ENCODE data around the gene RRP15.
A peak's percentile ranks its signal among the peaks of the same experiment; 100 is the strongest.

RRP15 gene

DNA sequence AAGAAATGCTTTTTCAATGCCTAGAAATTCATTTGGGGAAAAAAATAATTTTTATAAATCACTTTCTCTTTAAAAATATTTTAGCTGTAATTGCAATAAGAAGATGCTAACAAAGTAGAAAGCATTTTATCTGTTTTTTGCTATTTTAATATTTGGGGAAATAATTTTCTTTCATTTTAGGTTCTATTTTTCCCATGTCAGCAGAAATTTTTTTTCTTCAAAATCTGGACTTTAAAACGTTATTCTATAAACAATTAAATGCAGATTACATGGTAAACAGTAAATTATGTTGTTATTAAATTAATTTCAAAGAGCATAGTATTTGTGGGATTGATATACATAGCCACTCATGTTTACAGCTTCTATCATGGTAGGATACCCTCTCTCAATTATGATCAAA lies 27.7 kb upstream of the RRP15 start:
- DNase-seq (ENCODE audit: low spot score): no peak
- TF ChIP-seq, protein P1, sequence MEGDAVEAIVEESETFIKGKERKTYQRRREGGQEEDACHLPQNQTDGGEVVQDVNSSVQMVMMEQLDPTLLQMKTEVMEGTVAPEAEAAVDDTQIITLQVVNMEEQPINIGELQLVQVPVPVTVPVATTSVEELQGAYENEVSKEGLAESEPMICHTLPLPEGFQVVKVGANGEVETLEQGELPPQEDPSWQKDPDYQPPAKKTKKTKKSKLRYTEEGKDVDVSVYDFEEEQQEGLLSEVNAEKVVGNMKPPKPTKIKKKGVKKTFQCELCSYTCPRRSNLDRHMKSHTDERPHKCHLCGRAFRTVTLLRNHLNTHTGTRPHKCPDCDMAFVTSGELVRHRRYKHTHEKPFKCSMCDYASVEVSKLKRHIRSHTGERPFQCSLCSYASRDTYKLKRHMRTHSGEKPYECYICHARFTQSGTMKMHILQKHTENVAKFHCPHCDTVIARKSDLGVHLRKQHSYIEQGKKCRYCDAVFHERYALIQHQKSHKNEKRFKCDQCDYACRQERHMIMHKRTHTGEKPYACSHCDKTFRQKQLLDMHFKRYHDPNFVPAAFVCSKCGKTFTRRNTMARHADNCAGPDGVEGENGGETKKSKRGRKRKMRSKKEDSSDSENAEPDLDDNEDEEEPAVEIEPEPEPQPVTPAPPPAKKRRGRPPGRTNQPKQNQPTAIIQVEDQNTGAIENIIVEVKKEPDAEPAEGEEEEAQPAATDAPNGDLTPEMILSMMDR (IDR thresholded peaks at IDR 0.05; ENCODE audit: extremely low read depth, missing control alignments): no peak

DNA sequence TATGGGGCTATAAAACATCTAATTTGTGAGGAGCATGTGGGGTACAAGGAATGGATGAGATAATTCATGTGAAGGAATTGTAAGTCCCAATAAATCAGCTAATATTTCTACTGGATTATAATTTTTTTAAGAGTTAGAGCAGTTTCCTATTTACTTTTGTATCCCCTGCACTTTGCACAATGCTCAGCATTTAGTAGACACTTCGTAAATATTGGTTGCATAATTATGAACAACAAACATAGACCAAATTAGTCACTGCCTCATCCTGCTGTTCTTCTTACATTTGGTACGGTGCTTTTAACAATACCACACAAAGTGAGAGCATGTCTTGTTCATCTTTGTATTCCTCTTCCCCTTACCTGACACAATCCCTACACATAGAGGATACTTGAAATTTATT lies 27.1 kb upstream of the RRP15 start:
- TF ChIP-seq, protein P1 (IDR thresholded peaks at IDR 0.05; ENCODE audit: extremely low read depth, missing control alignments): no peak
- no peak for DNase-seq (ENCODE audit: low spot score)

DNA sequence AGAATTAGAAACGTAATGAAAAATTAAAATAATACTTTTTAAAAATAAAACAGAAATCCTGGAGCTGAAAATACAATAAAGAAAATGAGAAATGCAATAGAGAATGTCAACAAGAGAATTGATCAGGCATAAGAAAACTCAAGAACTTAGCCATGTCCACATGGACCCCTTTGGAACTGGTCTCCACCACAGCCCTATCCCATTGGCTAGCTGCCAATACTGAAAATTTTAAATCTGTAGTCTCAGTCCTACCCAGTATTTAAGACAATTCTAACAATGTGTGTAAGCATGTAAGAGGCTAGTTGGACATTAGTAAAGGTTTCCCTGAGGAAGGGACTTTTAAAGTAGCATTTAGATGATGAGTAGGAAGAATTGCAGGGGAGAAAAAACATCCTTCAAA lies 25.8 kb upstream of the RRP15 start:
- TF ChIP-seq, protein P1 (IDR thresholded peaks at IDR 0.05; ENCODE audit: extremely low read depth, missing control alignments): no peak

DNA sequence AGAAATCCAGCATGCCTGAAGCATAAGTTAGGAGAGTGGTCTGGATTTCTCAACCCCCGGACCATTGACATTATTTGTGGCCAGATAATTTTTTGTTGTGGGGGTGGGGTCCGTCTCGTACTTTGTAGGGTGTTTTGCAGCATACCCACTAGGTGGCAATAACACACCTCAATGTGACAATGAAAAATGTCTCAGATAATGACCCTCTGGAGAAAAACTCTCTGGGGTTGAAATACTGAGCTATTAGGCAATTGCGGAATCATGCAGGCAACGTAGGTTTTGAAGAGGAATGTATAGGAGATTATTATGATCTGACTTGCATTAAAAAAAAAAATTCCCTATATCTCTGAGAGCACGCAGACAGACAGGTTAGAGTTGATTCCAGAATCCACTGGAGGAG lies 25.3 kb upstream of the RRP15 start:
- DNase-seq (ENCODE audit: low spot score): peak; percentile 27
- TF ChIP-seq, protein P1 (IDR thresholded peaks at IDR 0.05; ENCODE audit: extremely low read depth, missing control alignments): no peak

More for the DNA sequence above, 25.8 kb upstream of the RRP15 start:
- DNase-seq (ENCODE audit: low spot score): no peak

DNA sequence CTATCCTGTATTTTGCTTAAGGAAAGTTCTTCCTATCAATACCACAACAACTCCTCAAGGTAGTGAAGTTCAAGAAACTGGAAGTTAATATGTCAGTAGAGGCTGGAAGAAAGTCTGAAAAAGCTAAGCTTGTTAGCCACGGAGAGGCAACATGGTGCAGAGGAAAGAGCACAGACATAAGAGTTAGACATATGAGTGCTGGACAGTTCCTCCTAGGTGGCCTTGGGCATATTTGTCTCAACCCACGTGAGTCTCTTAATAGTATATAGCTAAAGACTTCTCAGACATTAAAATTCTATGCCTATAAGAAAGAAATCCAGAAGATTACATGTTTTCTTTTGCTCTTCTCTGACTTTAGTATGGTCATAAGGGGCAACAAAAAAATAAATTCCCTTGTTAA lies 22.8 kb upstream of the RRP15 start:
- DNase-seq (ENCODE audit: low spot score): no peak
- TF ChIP-seq, protein P1 (IDR thresholded peaks at IDR 0.05; ENCODE audit: extremely low read depth, missing control alignments): no peak

DNA sequence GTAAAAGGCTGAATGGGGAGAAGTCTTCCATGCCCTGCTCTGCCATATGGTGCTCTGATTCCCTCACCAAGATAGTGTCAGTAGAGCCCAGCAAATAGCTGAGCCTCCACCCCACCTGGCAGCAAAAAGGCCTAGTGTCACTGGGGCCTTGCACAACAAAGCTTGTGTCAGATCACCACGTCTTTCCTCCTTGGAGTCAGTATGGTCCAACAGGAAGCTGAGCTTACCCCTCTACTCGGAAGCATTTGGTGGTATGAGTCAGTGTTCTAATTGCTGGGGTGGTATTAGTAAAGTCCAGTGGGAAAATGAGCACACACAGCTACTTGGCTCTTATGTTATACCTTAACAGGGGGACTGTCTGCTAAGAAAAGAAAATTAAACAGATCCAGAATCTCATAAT lies 18.7 kb upstream of the RRP15 start:
- TF ChIP-seq, protein P1 (IDR thresholded peaks at IDR 0.05; ENCODE audit: extremely low read depth, missing control alignments): no peak
- DNase-seq (ENCODE audit: low spot score): no peak

DNA sequence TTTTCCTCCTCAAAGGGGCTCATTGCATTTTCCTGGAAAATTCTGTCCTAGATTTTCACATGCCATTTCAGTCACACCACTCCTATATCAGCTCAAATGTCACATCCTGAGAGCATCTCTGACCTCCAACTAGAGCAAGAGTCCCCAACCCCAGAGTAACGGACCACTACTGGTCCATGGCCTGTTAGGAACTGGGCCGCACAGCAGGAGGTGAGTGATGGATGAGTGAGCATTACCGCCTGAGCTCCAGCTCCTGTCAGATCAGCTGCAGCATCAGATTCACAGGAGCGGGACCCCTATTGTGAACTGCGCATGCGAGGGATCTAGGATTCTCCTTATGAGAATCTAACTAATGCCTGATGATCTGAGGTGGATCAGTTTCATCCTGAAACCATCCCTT lies 12.7 kb upstream of the RRP15 start:
- no peak for DNase-seq (ENCODE audit: low spot score)
- TF ChIP-seq, protein P1 (IDR thresholded peaks at IDR 0.05; ENCODE audit: extremely low read depth, missing control alignments): no peak

All from GM20000 (cell line).